Measurements from ENCODE around the gene CASKIN2. TPM values are rescaled to one million over a fixed set of nuclear protein-coding genes. Genes with fewer than 3 reads are reported as not detected.

CASKIN2 gene
- total RNA-seq, 1 experiment from 2014 or later, result 19.2 TPM

DNA sequence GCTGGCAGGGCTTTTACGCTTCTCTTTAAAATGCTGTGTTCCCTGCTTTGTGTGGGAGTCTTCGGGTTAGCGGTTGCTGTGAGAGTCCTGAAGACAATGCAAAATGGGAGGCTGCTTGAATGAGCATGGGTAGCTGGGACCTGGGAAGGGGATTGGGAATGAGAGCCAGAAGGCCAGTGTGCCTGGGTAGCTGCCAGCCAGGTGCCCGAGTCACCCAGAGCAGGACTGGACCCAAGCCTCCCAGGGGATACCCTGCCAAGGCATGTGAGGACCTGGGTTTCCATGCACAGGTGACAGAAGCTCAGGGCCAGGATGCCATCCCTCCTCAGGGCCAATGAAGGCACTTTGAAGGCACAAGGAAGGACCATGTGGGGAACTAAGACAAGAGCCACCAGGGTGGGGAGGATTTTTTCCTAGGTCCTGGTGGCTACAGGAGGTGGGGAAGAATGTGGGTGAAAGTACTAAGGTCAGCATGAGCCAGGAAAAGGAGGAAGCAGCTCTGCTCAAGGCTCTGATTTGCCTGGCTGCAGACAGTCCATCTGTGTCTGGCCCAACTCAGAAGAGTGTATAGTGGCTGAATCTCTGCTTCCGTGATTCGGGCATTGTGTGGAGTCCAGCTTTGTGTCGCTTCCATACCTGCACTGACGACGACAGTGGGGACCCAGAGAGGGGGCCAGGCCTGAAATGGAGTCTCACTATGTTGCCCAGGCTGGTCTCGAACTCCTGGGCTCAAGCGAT, 38.4 kb downstream of the CASKIN2 start:
- Mint-ChIP-seq H3K4me3 (ENCODE audit: unreplicated experiment) (no peak overlapping the region), H3K36me3 (ENCODE audit: insufficient read depth, unreplicated experiment) (peaks cover 30% of the 10 kb centered on the region), H3K9me3 (ENCODE audit: unreplicated experiment) (no peaks in the 10 kb centered on the region), H3K4me1 (ENCODE audit: insufficient read depth, unreplicated experiment) (no peaks in the 10 kb centered on the region), H3K27me3 (ENCODE audit: insufficient read depth, unreplicated experiment) (no peaks in the 10 kb centered on the region), H3K27ac (ENCODE audit: low read depth, unreplicated experiment) (no peak overlapping the region)
- ChIA-PET CTCF (interaction anchor here (0.6 to 0.9 kb wide), 2 partner anchors 51 to 238 kb away, joined by 3 read pairs; no protein-coding TSS in a partner anchor), POLR2A (interaction anchor here (0.6 to 0.8 kb wide), 2 partner anchors 65 to 150 kb away, joined by 3 read pairs; no protein-coding TSS in a partner anchor)
- no TSS peak for BruUV-seq (replicated peaks)
- DNase-seq (ENCODE audit: unreplicated experiment), result no peak
- intact Hi-C loops (cut with micrococcal nuclease), result no loop called here
- TF ChIP-seq, protein P1, sequence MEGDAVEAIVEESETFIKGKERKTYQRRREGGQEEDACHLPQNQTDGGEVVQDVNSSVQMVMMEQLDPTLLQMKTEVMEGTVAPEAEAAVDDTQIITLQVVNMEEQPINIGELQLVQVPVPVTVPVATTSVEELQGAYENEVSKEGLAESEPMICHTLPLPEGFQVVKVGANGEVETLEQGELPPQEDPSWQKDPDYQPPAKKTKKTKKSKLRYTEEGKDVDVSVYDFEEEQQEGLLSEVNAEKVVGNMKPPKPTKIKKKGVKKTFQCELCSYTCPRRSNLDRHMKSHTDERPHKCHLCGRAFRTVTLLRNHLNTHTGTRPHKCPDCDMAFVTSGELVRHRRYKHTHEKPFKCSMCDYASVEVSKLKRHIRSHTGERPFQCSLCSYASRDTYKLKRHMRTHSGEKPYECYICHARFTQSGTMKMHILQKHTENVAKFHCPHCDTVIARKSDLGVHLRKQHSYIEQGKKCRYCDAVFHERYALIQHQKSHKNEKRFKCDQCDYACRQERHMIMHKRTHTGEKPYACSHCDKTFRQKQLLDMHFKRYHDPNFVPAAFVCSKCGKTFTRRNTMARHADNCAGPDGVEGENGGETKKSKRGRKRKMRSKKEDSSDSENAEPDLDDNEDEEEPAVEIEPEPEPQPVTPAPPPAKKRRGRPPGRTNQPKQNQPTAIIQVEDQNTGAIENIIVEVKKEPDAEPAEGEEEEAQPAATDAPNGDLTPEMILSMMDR (IDR thresholded peaks at IDR 0.05; ENCODE audit: unreplicated experiment), result no peak

DNA sequence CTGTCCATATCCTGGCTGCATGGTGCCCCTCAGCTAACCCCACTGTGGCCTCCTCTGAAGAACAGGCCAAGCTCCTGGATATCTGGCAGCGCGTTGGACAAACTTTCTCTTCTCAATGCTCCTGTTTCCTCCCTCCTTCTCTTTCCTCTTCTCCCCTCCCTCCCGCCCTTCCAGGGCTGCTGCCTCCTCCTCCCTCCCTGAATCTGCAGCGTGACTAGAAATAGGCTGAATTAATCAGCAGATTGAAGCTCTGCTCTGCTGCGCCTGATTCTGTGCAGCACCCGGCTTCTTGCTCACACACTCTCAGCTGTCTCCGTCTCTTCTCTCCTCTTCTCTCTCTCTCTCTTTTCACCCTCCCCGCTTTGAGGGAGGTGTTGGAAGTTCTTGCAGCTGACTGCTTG, 39.1 kb downstream of the CASKIN2 start:
- intact Hi-C loops (cut with micrococcal nuclease), result no loop called here
- DNase-seq (ENCODE audit: unreplicated experiment), result no peak
- CTCF ChIA-PET, result interaction anchor here (0.6 kb wide), 1 partner anchor 237 kb away, joined by 3 read pairs; no protein-coding TSS in a partner anchor
- Mint-ChIP-seq H3K27ac (ENCODE audit: low read depth, unreplicated experiment) (no peak overlapping the region), H3K9me3 (ENCODE audit: unreplicated experiment) (no peaks in the 10 kb centered on the region), H3K27me3 (ENCODE audit: insufficient read depth, unreplicated experiment) (no peaks in the 10 kb centered on the region), H3K4me3 (ENCODE audit: unreplicated experiment) (no peak overlapping the region), H3K36me3 (ENCODE audit: insufficient read depth, unreplicated experiment) (peaks cover 30% of the 10 kb centered on the region), H3K4me1 (ENCODE audit: insufficient read depth, unreplicated experiment) (no peaks in the 10 kb centered on the region)
- POLR2A ChIA-PET, result interaction anchor here (0.8 kb wide), 1 partner anchor 150 kb away, joined by 3 read pairs; no protein-coding TSS in a partner anchor
- no TSS peak for BruUV-seq (replicated peaks)
- TF ChIP-seq, protein P1 (IDR thresholded peaks at IDR 0.05; ENCODE audit: unreplicated experiment), result no peak

DNA sequence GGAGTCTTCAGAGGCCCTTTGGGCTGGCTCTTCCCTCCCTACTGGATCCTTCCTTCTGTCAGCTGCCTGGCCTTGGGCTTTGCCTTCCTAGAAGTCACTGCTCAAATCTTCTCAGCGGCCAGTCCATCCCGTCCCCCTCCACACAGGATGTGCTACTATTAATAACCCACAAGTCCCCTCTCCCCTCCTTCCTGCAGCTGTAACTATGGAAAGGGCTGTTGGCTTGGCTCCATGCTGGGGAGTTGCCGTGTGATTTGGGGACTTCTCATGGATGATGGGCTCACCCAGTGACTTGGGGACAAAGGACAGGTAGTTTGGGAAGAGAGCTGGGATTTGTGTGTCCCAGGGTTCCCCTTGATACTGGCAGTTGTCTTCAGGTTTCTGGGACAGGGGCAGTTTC, 39.5 kb downstream of the CASKIN2 start:
- intact Hi-C loops (cut with micrococcal nuclease), result no loop called here
- POLR2A ChIA-PET, result interaction anchor here (0.8 to 0.9 kb wide), 2 partner anchors 41 to 149 kb away, joined by 3 read pairs; partner anchors contain the start of gene TSEN54
- no TSS peak for BruUV-seq (replicated peaks)
- no peak for DNase-seq (ENCODE audit: unreplicated experiment)
- CTCF ChIA-PET, result no interaction called here
- TF ChIP-seq, protein P1 (IDR thresholded peaks at IDR 0.05; ENCODE audit: unreplicated experiment), result no peak
- H3K36me3 Mint-ChIP-seq (ENCODE audit: insufficient read depth, unreplicated experiment), result peaks cover 30% of the 10 kb centered on the region
- H3K27ac Mint-ChIP-seq (ENCODE audit: low read depth, unreplicated experiment), result no peak overlapping the region
- no peak overlapping the region for H3K4me3 Mint-ChIP-seq (ENCODE audit: unreplicated experiment)
- H3K27me3 Mint-ChIP-seq (ENCODE audit: insufficient read depth, unreplicated experiment), result no peaks in the 10 kb centered on the region
- no peaks in the 10 kb centered on the region for H3K4me1 Mint-ChIP-seq (ENCODE audit: insufficient read depth, unreplicated experiment)
- H3K9me3 Mint-ChIP-seq (ENCODE audit: unreplicated experiment), result no peaks in the 10 kb centered on the region

DNA sequence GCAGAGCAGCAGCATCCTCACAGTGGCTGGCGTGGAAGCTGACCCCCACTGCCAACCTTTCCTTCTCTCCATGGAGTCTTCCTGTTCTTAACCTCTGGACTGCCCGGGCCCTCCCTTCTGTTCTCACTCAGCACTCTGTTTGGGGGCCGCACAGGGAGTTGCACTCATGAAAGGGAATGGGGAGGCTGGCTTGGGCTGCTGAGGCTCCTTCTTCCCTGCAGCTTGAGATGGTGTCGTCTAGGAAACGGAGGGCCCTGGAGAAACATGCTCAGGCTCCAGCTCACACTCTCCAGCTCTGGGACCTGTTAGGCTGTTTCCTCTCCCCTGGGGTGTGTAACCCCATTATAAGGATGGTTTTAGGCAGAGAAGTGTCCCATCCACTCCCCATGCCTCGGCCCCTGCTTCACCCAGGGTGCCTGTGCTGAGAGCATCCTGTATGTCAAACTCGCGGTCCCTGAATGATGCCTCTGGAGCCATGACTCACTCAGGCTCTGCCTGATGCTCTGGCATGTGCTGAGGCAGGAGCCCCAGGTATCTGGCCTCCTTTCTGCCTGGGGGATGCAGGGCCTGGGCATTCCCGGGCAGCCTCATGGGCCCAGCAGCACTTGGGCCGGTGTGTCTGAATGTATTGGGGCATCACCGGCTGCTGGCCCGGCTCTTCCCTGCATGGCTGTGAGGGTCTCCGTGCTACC, 40.0 kb downstream of the CASKIN2 start:
- Mint-ChIP-seq H3K27me3 (ENCODE audit: insufficient read depth, unreplicated experiment) (no peaks in the 10 kb centered on the region), H3K9me3 (ENCODE audit: unreplicated experiment) (no peaks in the 10 kb centered on the region), H3K4me3 (ENCODE audit: unreplicated experiment) (no peak overlapping the region), H3K36me3 (ENCODE audit: insufficient read depth, unreplicated experiment) (peaks cover 30% of the 10 kb centered on the region), H3K4me1 (ENCODE audit: insufficient read depth, unreplicated experiment) (no peaks in the 10 kb centered on the region), H3K27ac (ENCODE audit: low read depth, unreplicated experiment) (no peak overlapping the region)
- no TSS peak for BruUV-seq (replicated peaks)
- DNase-seq (ENCODE audit: unreplicated experiment), result no peak
- ChIA-PET POLR2A (interaction anchor here (0.7 to 0.9 kb wide), 2 partner anchors 41 to 466 kb away, joined by 3 to 4 read pairs; partner anchors contain the start of genes FBF1 and TSEN54), CTCF (interaction anchor here (1.0 kb wide), 1 partner anchor 64 kb away, joined by 3 read pairs; no protein-coding TSS in a partner anchor)
- intact Hi-C loops (cut with micrococcal nuclease), result no loop called here
- TF ChIP-seq, protein P1 (IDR thresholded peaks at IDR 0.05; ENCODE audit: unreplicated experiment), result no peak
